Muscle of leg (tissue), 11 donors: ENCODE results near the gene KRT79. TPM values are rescaled to one million over a fixed set of nuclear protein-coding genes. Genes with fewer than 3 reads are reported as not detected.

Experiments
- DNase-seq: peaks from one replicate; pipeline ENCODE4 v3.0.0; 2013
- H3K27ac ChIP-seq: one replicate; pipeline ENCODE4 v1.5.1; 2013; ENCODE audit warnings: mild to moderate bottlenecking, low read length, control low read depth
- H3K27me3 ChIP-seq: one replicate; pipeline ENCODE4 v1.6.1; 2013; ENCODE audit warnings: low read length; ENCODE audit not compliant: control insufficient read depth, insufficient read depth
- H3K36me3 ChIP-seq: one replicate; pipeline ENCODE4 v1.6.1; 2013; ENCODE audit warnings: low read length; ENCODE audit not compliant: control insufficient read depth, insufficient read depth
- H3K4me1 ChIP-seq: one replicate; pipeline ENCODE4 v1.6.1; 2013; ENCODE audit warnings: low read length; ENCODE audit not compliant: control insufficient read depth, insufficient read depth
- H3K4me3 ChIP-seq: one replicate; pipeline ENCODE4 v1.5.1; 2013; ENCODE audit warnings: low read length, control low read depth
- H3K9me3 ChIP-seq: replicated peaks from 2 replicates; pipeline ENCODE4 v1.6.1; 2013; ENCODE audit warnings: low read depth, low read length; ENCODE audit not compliant: control insufficient read depth
- WGBS: methylation state at CpG from one replicate; pipeline ENCODE4 v1.1.5; 2013; ENCODE audit warnings: missing lambda C conversion rate; ENCODE audit not compliant: insufficient coverage; 5-methylcytosine and 5-hydroxymethylcytosine counted together
- polyA plus RNA-seq, 8 donors: library from polyadenylated mRNA; unstranded; fragments of 120-200 nt; gene quantifications; one replicate each; pipeline versions ENCODE4 v1.2.1 to v1.2.3, GENCODE V29; 2013; ENCODE audit warnings: inconsistent platforms in 1 of 8, low replicate concordance in 1 of 8; ENCODE audit not compliant: insufficient read length in 8 of 8, insufficient read depth in 1 of 8
- total RNA-seq: library from RNA; stranded (reverse); fragments of 120-200 nt; gene quantifications from one replicate; pipeline ENCODE4 v1.2.4, GENCODE V29; 2013

Gene KRT79
- total and polyA plus RNA-seq, 9 donors, result not detected

DNA sequence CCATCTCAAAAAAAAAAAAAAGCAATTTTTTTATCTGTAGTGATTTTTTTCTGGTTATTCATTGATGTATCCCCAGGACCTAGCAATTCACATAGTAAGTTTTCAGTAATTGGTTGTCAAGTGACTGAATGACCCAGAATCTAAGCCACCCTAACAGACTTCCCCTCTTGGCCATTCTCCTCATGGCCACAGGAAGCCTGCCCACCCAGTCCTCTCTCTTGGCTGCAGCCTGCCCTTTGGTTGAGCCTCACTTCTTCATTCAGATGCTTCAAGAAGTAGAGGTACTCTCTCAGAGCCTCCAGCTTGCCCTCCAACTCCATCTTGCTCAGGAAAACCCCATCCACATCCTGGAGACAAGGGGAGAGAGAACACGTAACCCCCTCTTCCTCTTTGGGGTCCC, 11.8 kb upstream of the KRT79 start:
- Histone ChIP-seq H3K36me3 (no peaks in the 10 kb centered on the region), H3K9me3 (no peaks in the 10 kb centered on the region), H3K27me3 (peaks cover 5% of the 10 kb centered on the region), H3K27ac (no peak overlapping the region), H3K4me1 (no peaks in the 10 kb centered on the region), H3K4me3 (no peak overlapping the region)
- DNase-seq, result no peak
- WGBS, result no CpG with 5 or more reads among the region's 1 CpG

DNA sequence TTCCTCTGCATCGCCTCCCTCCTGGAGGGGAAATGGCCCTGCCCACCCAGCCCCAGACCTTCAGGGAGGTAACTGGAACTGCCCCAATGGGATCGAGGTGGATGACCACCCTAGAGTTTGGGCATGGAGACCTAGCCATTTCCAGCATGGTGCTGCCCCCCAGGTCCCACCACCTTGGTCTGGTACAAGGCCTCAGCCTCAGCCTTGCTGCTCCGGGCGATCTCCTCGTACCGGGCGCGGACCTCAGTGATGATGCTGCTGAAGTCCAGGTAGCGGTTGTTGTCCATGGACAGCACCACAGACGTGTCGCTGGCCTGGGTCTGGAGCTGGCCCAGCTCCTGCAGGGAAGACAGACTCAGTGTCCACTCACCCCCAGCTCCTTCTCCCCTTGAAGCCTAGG, 10.3 kb upstream of the KRT79 start:
- peaks cover 5% of the 10 kb centered on the region for H3K27me3 ChIP-seq
- H3K4me1 ChIP-seq, result no peaks in the 10 kb centered on the region
- 84% methylated on average over 9 of the region's 11 CpGs for WGBS
- no peak for DNase-seq
- H3K36me3 ChIP-seq, result no peaks in the 10 kb centered on the region
- H3K4me3 ChIP-seq, result no peak overlapping the region
- H3K9me3 ChIP-seq, result no peaks in the 10 kb centered on the region
- no peak overlapping the region for H3K27ac ChIP-seq

DNA sequence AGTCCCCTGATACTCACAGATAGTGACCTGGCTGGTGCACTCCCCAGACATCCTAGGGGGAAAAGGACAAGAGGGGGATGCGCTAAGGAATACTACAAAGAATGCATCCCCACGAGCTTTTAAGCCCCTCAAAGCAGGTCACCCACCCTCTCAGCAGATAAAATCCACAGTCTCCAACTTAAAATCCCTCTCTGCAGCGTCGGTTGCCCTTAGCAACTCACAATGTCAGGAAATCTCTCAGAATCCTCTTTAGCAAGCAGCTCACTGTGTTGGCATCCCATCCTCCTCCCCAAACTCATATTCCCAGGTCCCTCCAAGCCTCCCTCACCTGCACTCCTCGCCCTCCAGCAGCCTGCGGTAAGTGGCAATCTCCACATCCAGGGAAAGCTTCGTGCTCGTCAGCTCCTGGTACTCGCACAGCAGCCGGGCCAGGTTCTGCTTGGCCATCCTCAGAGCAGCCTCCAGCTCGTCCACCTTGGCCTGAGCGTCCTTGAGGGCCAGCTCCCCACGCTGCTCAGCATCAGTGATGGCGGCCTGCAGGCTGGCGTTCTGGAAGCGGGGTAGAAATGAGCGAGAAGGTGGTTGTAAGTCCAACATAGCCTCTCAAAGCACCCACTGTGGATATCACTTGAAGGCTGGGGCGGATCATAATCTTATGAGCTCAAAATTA, 5.5 kb upstream of the KRT79 start:
- H3K4me1 ChIP-seq, result no peaks in the 10 kb centered on the region
- WGBS, result 71% methylated on average over 5 of the region's 18 CpGs
- H3K27ac ChIP-seq, result no peak overlapping the region
- H3K9me3 ChIP-seq, result no peaks in the 10 kb centered on the region
- no peaks in the 10 kb centered on the region for H3K36me3 ChIP-seq
- no peak overlapping the region for H3K4me3 ChIP-seq
- DNase-seq, result no peak
- peaks cover 15% of the 10 kb centered on the region for H3K27me3 ChIP-seq

DNA sequence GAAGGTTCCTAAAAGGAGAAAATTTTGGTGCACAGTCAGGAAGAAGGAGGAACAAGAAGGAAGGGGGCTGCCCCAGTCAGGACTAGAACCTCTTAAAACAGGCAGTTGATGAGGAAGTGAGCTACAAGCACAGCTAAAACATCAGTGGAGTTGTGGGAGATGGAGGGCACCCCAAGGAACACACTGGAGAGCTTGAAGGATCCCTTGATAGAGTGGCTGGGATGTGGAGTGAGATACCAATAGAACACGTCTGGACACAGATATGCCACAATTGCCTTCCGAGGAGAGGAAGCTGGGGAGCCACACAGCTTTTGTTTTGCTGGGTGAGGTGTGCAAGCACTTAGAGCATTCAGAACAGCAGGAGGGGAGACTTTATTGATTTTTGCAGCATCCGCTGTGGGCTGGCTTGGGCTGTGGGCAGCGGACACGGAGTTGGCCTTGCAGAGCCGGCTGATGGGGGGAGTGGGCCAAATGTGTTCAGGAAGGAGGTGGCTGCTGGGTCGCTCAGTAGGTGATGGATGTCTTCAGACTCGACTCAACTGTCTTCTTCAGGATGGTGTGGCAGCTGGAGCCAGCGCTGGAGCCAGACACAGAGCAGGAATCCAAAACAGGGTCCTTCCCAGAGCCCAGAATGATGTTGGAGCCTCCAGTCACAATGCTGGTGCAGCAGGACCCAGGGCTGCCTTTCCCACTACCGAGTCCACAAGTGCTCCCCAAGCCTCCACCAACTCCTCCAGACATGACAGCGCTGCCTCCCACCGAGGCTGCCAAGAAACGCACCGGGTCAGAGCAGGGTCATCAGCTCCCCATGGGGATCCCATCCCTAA, 4.7 kb upstream of the KRT79 start:
- 62% methylated on average over 14 of the region's 14 CpGs for WGBS
- H3K4me1 ChIP-seq, result no peaks in the 10 kb centered on the region
- H3K27me3 ChIP-seq, result peaks cover 15% of the 10 kb centered on the region
- no peaks in the 10 kb centered on the region for H3K9me3 ChIP-seq
- no peak overlapping the region for H3K27ac ChIP-seq
- no peaks in the 10 kb centered on the region for H3K36me3 ChIP-seq
- no peak overlapping the region for H3K4me3 ChIP-seq
- no peak for DNase-seq

DNA sequence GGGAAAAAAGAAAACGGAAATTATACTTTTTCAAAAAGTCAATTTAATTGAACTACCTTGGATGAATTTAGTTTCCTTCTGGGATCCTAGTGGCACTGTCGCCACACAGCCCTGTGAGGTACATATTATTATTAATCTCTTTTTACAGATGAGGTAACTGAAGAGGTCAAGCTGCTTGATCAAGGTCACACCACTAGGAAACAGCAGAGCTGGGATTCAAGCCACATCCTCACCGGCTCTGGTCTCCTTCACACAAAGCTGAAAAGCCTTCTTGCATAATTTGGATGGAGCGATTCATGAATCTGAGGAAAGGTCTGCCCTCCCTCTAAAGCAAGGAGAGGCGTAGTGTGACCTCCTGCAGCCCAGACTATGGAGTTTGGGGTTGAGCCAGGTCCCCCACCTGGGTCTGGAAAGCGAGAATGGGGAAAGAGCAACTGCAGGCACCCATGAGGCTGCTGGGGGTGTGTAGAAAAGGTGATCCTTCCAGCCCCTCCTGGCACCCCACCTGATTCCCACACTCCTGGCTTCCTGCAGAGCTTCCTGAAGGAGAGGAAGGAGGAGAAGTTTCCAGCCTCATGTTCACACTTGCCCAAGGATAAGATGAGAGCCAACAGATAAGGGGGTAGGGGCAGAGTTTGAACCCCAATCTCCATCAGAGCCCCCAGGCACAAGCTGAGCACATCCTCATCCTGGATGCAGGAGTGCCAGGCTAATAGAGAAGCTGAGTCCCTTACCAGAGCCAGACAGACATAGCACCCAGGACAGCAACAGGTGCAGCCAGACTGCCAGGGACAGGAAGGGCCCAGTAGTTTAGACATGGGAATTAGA, 3.9 kb upstream of the KRT79 start:
- Histone ChIP-seq H3K4me1 (no peaks in the 10 kb centered on the region), H3K36me3 (no peaks in the 10 kb centered on the region), H3K27me3 (peaks cover 13% of the 10 kb centered on the region), H3K27ac (no peak overlapping the region), H3K4me3 (no peak overlapping the region), H3K9me3 (no peaks in the 10 kb centered on the region)
- no peak for DNase-seq
- 100% methylated on average over 2 of the region's 6 CpGs for WGBS

DNA sequence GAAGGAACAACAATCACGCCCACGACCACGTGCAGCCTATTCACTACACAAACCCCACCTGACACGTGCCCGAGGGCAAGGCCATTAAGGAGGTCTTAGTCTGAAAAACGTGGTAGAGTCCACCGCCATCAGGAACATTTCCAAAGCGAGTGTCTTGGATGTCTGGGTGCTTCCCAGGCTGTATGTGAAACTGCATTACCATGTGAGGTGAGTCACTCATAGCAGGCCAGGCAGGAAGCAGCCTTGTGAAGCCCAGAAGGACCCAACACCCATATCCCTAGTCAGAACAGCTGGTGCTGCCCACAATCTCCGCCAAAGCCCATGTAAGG, 3.3 kb upstream of the KRT79 start:
- H3K27me3 ChIP-seq, result peaks cover 16% of the 10 kb centered on the region
- WGBS, result 90% methylated on average over 2 of the region's 9 CpGs
- H3K4me3 ChIP-seq, result no peak overlapping the region
- H3K27ac ChIP-seq, result no peak overlapping the region
- no peaks in the 10 kb centered on the region for H3K4me1 ChIP-seq
- DNase-seq, result no peak
- H3K36me3 ChIP-seq, result no peaks in the 10 kb centered on the region
- no peaks in the 10 kb centered on the region for H3K9me3 ChIP-seq

DNA sequence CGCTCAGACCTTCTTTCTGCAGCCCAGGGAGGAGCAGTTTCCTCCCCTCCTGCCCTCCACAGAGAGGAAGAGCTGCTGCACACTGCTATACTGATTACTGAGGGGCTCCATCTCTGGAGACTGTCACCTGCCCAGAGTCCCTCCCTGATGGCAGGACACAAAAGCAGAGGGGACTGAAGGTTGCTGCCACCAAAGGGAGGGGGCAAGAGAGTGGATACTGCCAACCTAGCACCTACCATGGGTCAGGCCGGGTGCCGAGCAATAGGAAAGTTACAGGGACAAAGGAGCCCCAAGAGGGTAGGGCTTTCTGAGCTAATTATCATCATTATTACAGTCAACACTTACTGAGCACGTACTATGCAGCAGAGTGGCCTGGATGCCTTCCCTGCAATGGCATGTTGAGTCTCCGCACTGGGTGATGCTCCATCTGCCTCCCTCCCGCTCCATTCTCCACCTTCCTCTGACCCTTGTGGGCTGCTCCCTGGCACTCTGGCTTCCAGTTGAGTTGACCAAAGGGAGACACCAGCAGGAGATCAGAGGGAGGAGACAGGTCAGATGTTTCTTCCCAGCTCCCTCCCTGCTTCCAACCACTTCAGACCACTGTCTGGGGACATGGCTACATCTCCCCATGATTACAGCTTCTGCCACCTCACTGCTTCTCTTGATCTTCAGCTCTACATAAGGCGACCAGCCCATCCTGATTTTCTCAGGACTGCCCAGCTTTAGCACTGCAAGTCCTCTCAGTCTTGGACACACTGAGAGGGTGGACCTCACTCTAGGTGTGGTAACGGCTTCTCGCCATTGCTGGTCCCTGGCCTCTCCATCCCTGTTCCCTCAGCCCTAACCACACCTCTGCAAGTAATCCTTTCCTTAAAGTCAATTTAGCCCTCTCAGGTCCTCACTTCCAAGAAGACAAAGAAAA, 2.6 kb upstream of the KRT79 start:
- no peaks in the 10 kb centered on the region for H3K9me3 ChIP-seq
- no peak overlapping the region for H3K4me3 ChIP-seq
- 87% methylated on average over 5 of the region's 9 CpGs for WGBS
- no peak overlapping the region for H3K27ac ChIP-seq
- no peaks in the 10 kb centered on the region for H3K4me1 ChIP-seq
- H3K27me3 ChIP-seq, result peaks cover 16% of the 10 kb centered on the region
- H3K36me3 ChIP-seq, result no peaks in the 10 kb centered on the region
- no peak for DNase-seq

DNA sequence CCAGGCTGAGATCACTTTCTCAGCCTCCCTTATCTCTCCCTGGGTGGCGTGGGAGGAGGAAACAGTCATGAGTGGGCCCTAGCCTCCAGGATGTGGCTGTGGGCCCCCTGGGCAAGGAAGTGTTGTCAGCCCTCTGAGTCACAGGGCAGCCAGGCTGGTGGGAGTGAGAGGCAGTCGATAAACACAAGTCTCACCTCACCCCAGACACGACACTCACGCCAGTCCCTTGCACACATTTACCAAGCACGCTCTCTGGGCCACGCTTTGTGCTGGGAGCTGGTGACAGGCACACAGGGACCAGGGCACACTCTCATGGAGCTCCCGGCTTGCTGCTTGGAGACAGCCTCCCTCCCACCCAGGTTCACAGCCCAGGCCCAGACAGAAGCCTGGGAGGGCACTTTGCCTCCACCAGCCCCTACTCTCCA, 1.9 kb upstream of the KRT79 start:
- peaks cover 20% of the 10 kb centered on the region for H3K27me3 ChIP-seq
- whole genome bisulfite sequencing, result 73% methylated on average over 6 of the region's 7 CpGs
- DNase-seq, result no peak
- no peaks in the 10 kb centered on the region for H3K4me1 ChIP-seq
- no peaks in the 10 kb centered on the region for H3K9me3 ChIP-seq
- H3K4me3 ChIP-seq, result no peak overlapping the region
- no peaks in the 10 kb centered on the region for H3K36me3 ChIP-seq
- no peak overlapping the region for H3K27ac ChIP-seq

DNA sequence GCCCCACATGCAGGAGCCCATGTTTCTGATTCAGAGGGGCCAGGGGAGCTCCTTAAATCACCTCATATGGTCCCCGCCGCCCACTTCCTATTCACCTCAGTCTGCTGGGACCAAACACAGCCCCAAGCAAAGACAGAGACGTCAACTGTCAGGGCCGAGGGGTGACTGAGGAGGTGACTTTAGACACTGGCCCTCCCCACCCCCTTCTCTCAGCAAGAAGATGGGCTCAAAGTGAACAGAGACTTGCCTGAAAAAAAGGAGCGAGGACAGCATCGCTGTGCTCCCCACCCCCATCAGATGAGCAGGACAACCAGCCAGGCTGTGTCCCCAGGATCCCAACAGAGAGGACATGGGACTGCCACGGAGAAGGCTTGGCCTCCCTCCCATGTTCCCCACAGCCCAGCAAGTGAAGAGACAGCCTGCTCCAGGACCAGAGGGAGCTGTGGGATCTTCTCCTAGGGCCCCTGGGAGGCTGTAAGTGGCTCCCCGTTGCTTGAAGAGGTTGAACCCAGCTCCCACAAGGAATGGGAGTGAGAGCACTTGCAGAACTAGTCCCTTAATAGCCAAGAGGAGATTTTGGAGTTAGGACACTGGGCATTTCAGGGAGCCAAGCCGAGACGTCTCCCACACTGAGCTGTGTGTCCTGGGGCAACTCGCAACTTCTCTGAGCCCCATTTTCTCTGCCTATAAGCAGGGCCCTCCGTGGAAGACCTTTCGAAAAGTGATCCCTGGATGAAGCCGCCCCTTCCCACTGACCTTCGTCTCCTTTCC, 1.3 kb upstream of the KRT79 start:
- Histone ChIP-seq H3K36me3 (no peaks in the 10 kb centered on the region), H3K9me3 (no peaks in the 10 kb centered on the region), H3K27ac (no peak overlapping the region), H3K4me1 (no peaks in the 10 kb centered on the region), H3K4me3 (no peak overlapping the region), H3K27me3 (peaks cover 20% of the 10 kb centered on the region)
- DNase-seq, result no peak
- WGBS, result 48% methylated on average over 4 of the region's 15 CpGs
